ENCODE data around the gene KIF6. TPM values are rescaled to one million over a fixed set of nuclear protein-coding genes. Genes with fewer than 3 reads are reported as not detected.

KIF6 gene
- total RNA-seq, 1 experiment from 2014 or later: not detected

DNA sequence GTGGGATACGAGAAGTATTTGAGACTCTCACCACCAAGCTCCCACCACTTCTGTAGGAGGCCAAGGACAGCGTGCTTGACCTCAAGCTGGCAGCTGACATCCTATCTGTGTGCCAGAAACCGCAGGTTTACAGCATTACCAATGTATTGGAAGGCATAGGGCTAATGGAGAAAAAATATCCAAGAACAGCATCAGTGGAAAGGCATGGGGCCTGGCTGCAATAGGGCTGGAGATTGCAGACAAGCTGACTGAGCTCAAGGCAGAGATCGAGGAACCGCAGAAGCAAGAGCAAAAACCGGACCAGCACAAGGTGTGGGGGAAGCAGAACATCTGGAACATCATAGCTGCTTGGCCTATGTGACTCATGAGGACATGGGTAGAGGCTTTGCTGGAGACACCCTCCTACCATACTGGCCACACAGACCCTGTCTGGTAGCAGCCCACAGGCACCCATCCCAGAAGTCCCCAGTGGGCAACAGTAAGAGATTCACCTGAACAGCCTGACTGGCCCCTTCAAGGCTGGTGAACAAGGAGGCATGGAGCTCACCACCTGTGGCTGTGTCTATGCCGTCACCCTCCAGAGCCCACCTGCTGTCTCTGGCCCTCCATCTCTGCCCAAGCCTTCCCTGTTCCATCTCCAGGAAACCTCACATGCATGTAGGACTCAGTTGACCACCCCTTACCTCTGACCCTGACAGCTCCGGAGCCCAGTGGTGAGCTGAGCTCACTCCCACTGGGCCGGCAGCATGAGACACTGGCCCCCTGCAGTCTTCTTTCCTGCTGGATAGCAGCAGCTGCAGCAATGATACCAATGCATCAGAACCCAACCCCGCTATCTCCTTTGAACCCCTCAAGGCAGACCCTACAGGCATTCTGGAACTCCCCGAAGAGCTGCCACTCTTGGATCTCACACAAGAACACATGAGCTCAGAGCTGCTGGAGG is 171.1 kb downstream of the KIF6 start:
- Histone ChIP-seq H3K27me3 (ENCODE audit: control insufficient read depth, insufficient read depth, low read length) (peaks cover 5% of the 10 kb centered on the region), H3K36me3 (ENCODE audit: control insufficient read depth, insufficient read depth, low read length) (no peaks in the 10 kb centered on the region), H3K9me3 (ENCODE audit: control insufficient read depth, insufficient read depth, low read depth, low read length) (no peaks in the 10 kb centered on the region), H3K4me1 (ENCODE audit: control insufficient read depth, insufficient read depth, low read length) (no peaks in the 10 kb centered on the region), H3K4me3 (ENCODE audit: low read depth in 2 of 2, low read length in 2 of 2) (no peak overlapping the region), H3K27ac (ENCODE audit: low read length) (no peak overlapping the region)
- CTCF ChIA-PET: interaction anchor here (0.6 kb wide), 1 partner anchor 9 kb away, joined by 3 read pairs; no protein-coding TSS in a partner anchor
- ATAC-seq: no peak
- DNase-seq (ENCODE audit: low read depth, low spot score): no peak
- POLR2A ChIA-PET: no interaction called here
- TF ChIP-seq SIN3A (IDR thresholded peaks at IDR 0.05; ENCODE audit: borderline replicate concordance, insufficient read depth, low read depth, low read length) (no peak), TCF7L2 (IDR thresholded peaks at IDR 0.05; ENCODE audit: low read depth, low read length) (no peak), REST (IDR thresholded peaks at IDR 0.05; ENCODE audit: insufficient read depth in 1 of 2, low read depth in 2 of 2, low read length in 1 of 2) (no peak)
- in situ Hi-C loops (cut with HindIII; ENCODE audit: low pct_unique_long_range_greater_than_20kb, low sequenced_read_pairs) (no loop called here), intact Hi-C loops (cut with micrococcal nuclease; ENCODE audit: unreplicated experiment) (no loop called here)
- no TSS peak for BruUV-seq (replicated peaks)

GRCh38 chr6:39553029-39553428 is 172.2 kb downstream of the KIF6 start:
- ChIA-PET POLR2A (no interaction called here), CTCF (no interaction called here)
- no peak overlapping the region for H3K27ac ChIP-seq (ENCODE audit: low read length)
- no peaks in the 10 kb centered on the region for H3K36me3 ChIP-seq (ENCODE audit: control insufficient read depth, insufficient read depth, low read length)
- no peaks in the 10 kb centered on the region for H3K4me1 ChIP-seq (ENCODE audit: control insufficient read depth, insufficient read depth, low read length)
- H3K4me3 ChIP-seq (ENCODE audit: low read depth in 2 of 2, low read length in 2 of 2): no peak overlapping the region
- DNase-seq (ENCODE audit: low read depth, low spot score): no peak
- H3K9me3 ChIP-seq (ENCODE audit: control insufficient read depth, insufficient read depth, low read depth, low read length): no peaks in the 10 kb centered on the region
- in situ Hi-C loops (cut with HindIII; ENCODE audit: low pct_unique_long_range_greater_than_20kb, low sequenced_read_pairs): no loop called here
- H3K27me3 ChIP-seq (ENCODE audit: control insufficient read depth, insufficient read depth, low read length): peaks cover 5% of the 10 kb centered on the region
- TF ChIP-seq POLR2AphosphoS5 (IDR thresholded peaks at IDR 0.05; ENCODE audit: low read depth, low read length) (no peak), REST (IDR thresholded peaks at IDR 0.05; ENCODE audit: insufficient read depth in 1 of 2, low read depth in 2 of 2, low read length in 1 of 2) (no peak), SIN3A (IDR thresholded peaks at IDR 0.05; ENCODE audit: borderline replicate concordance, insufficient read depth, low read depth, low read length) (no peak), TCF7L2 (IDR thresholded peaks at IDR 0.05; ENCODE audit: low read depth, low read length) (no peak)
- TF ChIP-seq, protein P1, sequence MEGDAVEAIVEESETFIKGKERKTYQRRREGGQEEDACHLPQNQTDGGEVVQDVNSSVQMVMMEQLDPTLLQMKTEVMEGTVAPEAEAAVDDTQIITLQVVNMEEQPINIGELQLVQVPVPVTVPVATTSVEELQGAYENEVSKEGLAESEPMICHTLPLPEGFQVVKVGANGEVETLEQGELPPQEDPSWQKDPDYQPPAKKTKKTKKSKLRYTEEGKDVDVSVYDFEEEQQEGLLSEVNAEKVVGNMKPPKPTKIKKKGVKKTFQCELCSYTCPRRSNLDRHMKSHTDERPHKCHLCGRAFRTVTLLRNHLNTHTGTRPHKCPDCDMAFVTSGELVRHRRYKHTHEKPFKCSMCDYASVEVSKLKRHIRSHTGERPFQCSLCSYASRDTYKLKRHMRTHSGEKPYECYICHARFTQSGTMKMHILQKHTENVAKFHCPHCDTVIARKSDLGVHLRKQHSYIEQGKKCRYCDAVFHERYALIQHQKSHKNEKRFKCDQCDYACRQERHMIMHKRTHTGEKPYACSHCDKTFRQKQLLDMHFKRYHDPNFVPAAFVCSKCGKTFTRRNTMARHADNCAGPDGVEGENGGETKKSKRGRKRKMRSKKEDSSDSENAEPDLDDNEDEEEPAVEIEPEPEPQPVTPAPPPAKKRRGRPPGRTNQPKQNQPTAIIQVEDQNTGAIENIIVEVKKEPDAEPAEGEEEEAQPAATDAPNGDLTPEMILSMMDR (IDR thresholded peaks at IDR 0.05): no peak
- BruUV-seq (replicated peaks): no TSS peak
- intact Hi-C loops (cut with micrococcal nuclease; ENCODE audit: unreplicated experiment): no loop called here
- no peak for ATAC-seq

Measured in Panc1 (cell line).